Measurements from ENCODE around the gene ESYT2.

ESYT2 gene

GRCh38 chr7:158694650-158695049 is 134.7 kb downstream of the ESYT2 start:
- Histone ChIP-seq H3K27me3 (ENCODE audit: control insufficient read depth, insufficient read depth, low read length) (no peaks in the 10 kb centered on the region), H3K4me2 (ENCODE audit: low read length) (no peak overlapping the region), H3K4me1 (ENCODE audit: control insufficient read depth, insufficient read depth, low read length) (peaks cover 6% of the 10 kb centered on the region), H3K9ac (ENCODE audit: low read depth, low read length) (no peak overlapping the region), H3K4me3 (ENCODE audit: low read length) (no peak overlapping the region), H3K9me3 (replicated peaks; ENCODE audit: low read length) (no peaks in the 10 kb centered on the region), H3K36me3 (ENCODE audit: insufficient read depth, low read length) (peaks cover 12% of the 10 kb centered on the region)

GRCh38 chr7:158689488-158689887 is 139.8 kb downstream of the ESYT2 start:
- H3K4me3 ChIP-seq (ENCODE audit: low read length), result no peak overlapping the region
- peaks cover 12% of the 10 kb centered on the region for H3K4me1 ChIP-seq (ENCODE audit: control insufficient read depth, insufficient read depth, low read length)
- H3K9me3 ChIP-seq (replicated peaks; ENCODE audit: low read length), result no peaks in the 10 kb centered on the region
- no peaks in the 10 kb centered on the region for H3K27me3 ChIP-seq (ENCODE audit: control insufficient read depth, insufficient read depth, low read length)
- peaks cover 31% of the 10 kb centered on the region for H3K36me3 ChIP-seq (ENCODE audit: insufficient read depth, low read length)
- no peak overlapping the region for H3K9ac ChIP-seq (ENCODE audit: low read depth, low read length)
- no peak overlapping the region for H3K4me2 ChIP-seq (ENCODE audit: low read length)

GRCh38 chr7:158687406-158687805 is 141.9 kb downstream of the ESYT2 start:
- Histone ChIP-seq H3K4me3 (ENCODE audit: low read length) (no peak overlapping the region), H3K9ac (ENCODE audit: low read depth, low read length) (no peak overlapping the region), H3K36me3 (ENCODE audit: insufficient read depth, low read length) (peaks cover 28% of the 10 kb centered on the region)

GRCh38 chr7:158685693-158686092 is 143.6 kb downstream of the ESYT2 start:
- H3K36me3 ChIP-seq (ENCODE audit: insufficient read depth, low read length), result peaks cover 28% of the 10 kb centered on the region
- no peaks in the 10 kb centered on the region for H3K9me3 ChIP-seq (replicated peaks; ENCODE audit: low read length)

More at GRCh38 chr7:158687406-158687805, 141.9 kb downstream of the ESYT2 start:
- peaks cover 26% of the 10 kb centered on the region for H3K4me1 ChIP-seq (ENCODE audit: control insufficient read depth, insufficient read depth, low read length)
- no peaks in the 10 kb centered on the region for H3K27me3 ChIP-seq (ENCODE audit: control insufficient read depth, insufficient read depth, low read length)
- no peak overlapping the region for H3K4me2 ChIP-seq (ENCODE audit: low read length)
- H3K9me3 ChIP-seq (replicated peaks; ENCODE audit: low read length), result no peaks in the 10 kb centered on the region

GRCh38 chr7:158684329-158684728 is 145.0 kb downstream of the ESYT2 start:
- peaks cover 33% of the 10 kb centered on the region for H3K36me3 ChIP-seq (ENCODE audit: insufficient read depth, low read length)
- H3K9ac ChIP-seq (ENCODE audit: low read depth, low read length), result peak overlapping the region; percentile 6
- no peaks in the 10 kb centered on the region for H3K27me3 ChIP-seq (ENCODE audit: control insufficient read depth, insufficient read depth, low read length)
- peak overlapping the region; percentile 36 for H3K4me2 ChIP-seq (ENCODE audit: low read length)
- H3K9me3 ChIP-seq (replicated peaks; ENCODE audit: low read length), result no peaks in the 10 kb centered on the region
- H3K4me3 ChIP-seq (ENCODE audit: low read length), result no peak overlapping the region
- peaks cover 26% of the 10 kb centered on the region for H3K4me1 ChIP-seq (ENCODE audit: control insufficient read depth, insufficient read depth, low read length)

More at GRCh38 chr7:158685693-158686092, 143.6 kb downstream of the ESYT2 start:
- no peaks in the 10 kb centered on the region for H3K27me3 ChIP-seq (ENCODE audit: control insufficient read depth, insufficient read depth, low read length)
- peaks cover 26% of the 10 kb centered on the region for H3K4me1 ChIP-seq (ENCODE audit: control insufficient read depth, insufficient read depth, low read length)
- H3K4me2 ChIP-seq (ENCODE audit: low read length), result no peak overlapping the region
- H3K9ac ChIP-seq (ENCODE audit: low read depth, low read length), result no peak overlapping the region
- no peak overlapping the region for H3K4me3 ChIP-seq (ENCODE audit: low read length)

GRCh38 chr7:158683541-158683940 is 145.8 kb downstream of the ESYT2 start:
- no peaks in the 10 kb centered on the region for H3K27me3 ChIP-seq (ENCODE audit: control insufficient read depth, insufficient read depth, low read length)
- H3K9ac ChIP-seq (ENCODE audit: low read depth, low read length), result peak overlapping the region; percentile 6
- H3K4me3 ChIP-seq (ENCODE audit: low read length), result no peak overlapping the region
- H3K4me2 ChIP-seq (ENCODE audit: low read length), result peak overlapping the region; percentile 36
- peaks cover 34% of the 10 kb centered on the region for H3K36me3 ChIP-seq (ENCODE audit: insufficient read depth, low read length)
- H3K4me1 ChIP-seq (ENCODE audit: control insufficient read depth, insufficient read depth, low read length), result peaks cover 26% of the 10 kb centered on the region
- no peaks in the 10 kb centered on the region for H3K9me3 ChIP-seq (replicated peaks; ENCODE audit: low read length)

- peaks cover 26% of the 10 kb centered on the region for H3K4me1 ChIP-seq (ENCODE audit: control insufficient read depth, insufficient read depth, low read length)
- H3K9ac ChIP-seq (ENCODE audit: low read depth, low read length), result no peak overlapping the region
- peaks cover 27% of the 10 kb centered on the region for H3K36me3 ChIP-seq (ENCODE audit: insufficient read depth, low read length)
- H3K4me2 ChIP-seq (ENCODE audit: low read length), result no peak overlapping the region
- H3K9me3 ChIP-seq (replicated peaks; ENCODE audit: low read length), result no peaks in the 10 kb centered on the region
- no peak overlapping the region for H3K4me3 ChIP-seq (ENCODE audit: low read length)
- H3K27me3 ChIP-seq (ENCODE audit: control insufficient read depth, insufficient read depth, low read length), result no peaks in the 10 kb centered on the region
Measured at GRCh38 chr7:158682456-158682855, 146.9 kb downstream of the ESYT2 start.
